ENCODE measurements around the gene PAPPA2. TPM values are rescaled to one million over a fixed set of nuclear protein-coding genes. Genes with fewer than 3 reads are reported as not detected.

PAPPA2 gene
- total RNA-seq, 1 experiment from 2014 or later = 0.81 TPM

- Histone ChIP-seq H2BK120ac (ENCODE audit: low read depth, low read length, poor library complexity, severe bottlenecking) (no peak overlapping the region), H2BK15ac (ENCODE audit: low read depth, low read length) (no peak overlapping the region), H4K91ac (ENCODE audit: insufficient read length, low read depth, low read length) (no peak overlapping the region), H3K27me3 (ENCODE audit: insufficient read depth, low read length) (no peaks in the 10 kb centered on the region), H3K27ac (ENCODE audit: insufficient read length, low read depth, low read length) (no peak overlapping the region), H3K79me2 (ENCODE audit: insufficient read depth, low read length) (no peaks in the 10 kb centered on the region), H3K4me1 (ENCODE audit: insufficient read depth, low read length) (peaks cover 4% of the 10 kb centered on the region), H2AFZ (ENCODE audit: low read length) (no peak overlapping the region), H3K9ac (ENCODE audit: extremely low read depth, insufficient read length, low read length) (no peak overlapping the region), H3K9me3 (ENCODE audit: control insufficient read depth, low read depth, low read length) (no peaks in the 10 kb centered on the region), H3K18ac (ENCODE audit: insufficient read length, low read depth, low read length) (no peak overlapping the region), H3T11ph (ENCODE audit: low read length) (no peak overlapping the region), H2AK5ac (ENCODE audit: insufficient read length, low read length) (no peak overlapping the region), H3K23ac (ENCODE audit: insufficient read length, low read depth, low read length) (no peak overlapping the region), H4K5ac (ENCODE audit: insufficient read length, low read depth, low read length) (no peak overlapping the region), H3K79me1 (ENCODE audit: insufficient read depth, low read depth, low read length, poor library complexity, severe bottlenecking) (no peaks in the 10 kb centered on the region), H3K56ac (ENCODE audit: insufficient read length, low read depth, low read length) (no peak overlapping the region), H4K8ac (replicated peaks; ENCODE audit: insufficient read length, low read depth, low read length) (no peak overlapping the region), H3K14ac (ENCODE audit: insufficient read depth, low read length) (no peak overlapping the region), H4K20me1 (ENCODE audit: control insufficient read depth, insufficient read depth, insufficient read length) (no peaks in the 10 kb centered on the region), H2BK5ac (ENCODE audit: insufficient read length, low read length) (no peak overlapping the region), H2BK12ac (ENCODE audit: insufficient read length, low read depth, low read length) (no peak overlapping the region), H2BK20ac (ENCODE audit: low read depth, low read length, poor library complexity, severe bottlenecking) (no peak overlapping the region), H3K4me2 (ENCODE audit: insufficient read depth, insufficient read length, low read length) (no peak overlapping the region), H3K4ac (ENCODE audit: low read depth, low read length) (no peak overlapping the region), H3K23me2 (ENCODE audit: insufficient read length, low read depth, low read length, poor library complexity, severe bottlenecking) (no peaks in the 10 kb centered on the region)
- Mint-ChIP-seq H3K4me3 (no peak overlapping the region), H3K36me3 (ENCODE audit: insufficient read depth in 1 of 3, low read depth in 3 of 3) (no peaks in the 10 kb centered on the region), H3K27ac (no peak overlapping the region), H3K27me3 (ENCODE audit: low read depth) (no peaks in the 10 kb centered on the region), H3K4me1 (peaks cover 8 to 10% of the 10 kb centered on the region in 2 experiments), H3K9me3 (peaks cover 0 to 2% of the 10 kb centered on the region in 2 experiments; a peak in 1 of 5 replicates)
- no peak for DNase-seq
- WGBS (ENCODE audit: extremely low coverage, insufficient read length, low lambda C conversion rate) = no CpG with 5 or more reads among the region's 2 CpGs
- no peak for TF ChIP-seq CTCF (conservative IDR thresholded peaks at IDR 0.05)
These were observed 346.3 kb downstream of the PAPPA2 start for GRCh38 chr1:176809292-176809691.
